HG03045 (cell line): Measurements from ENCODE around the gene IKZF1.

Source experiments
- ATAC-seq: cut with Tn5 transposase; IDR thresholded peaks from one replicate; pipeline ENCODE4 v1.9.1; 2021; ENCODE audit warnings: mild to moderate bottlenecking, moderate library complexity; ENCODE audit not compliant: unreplicated experiment

Gene IKZF1

DNA sequence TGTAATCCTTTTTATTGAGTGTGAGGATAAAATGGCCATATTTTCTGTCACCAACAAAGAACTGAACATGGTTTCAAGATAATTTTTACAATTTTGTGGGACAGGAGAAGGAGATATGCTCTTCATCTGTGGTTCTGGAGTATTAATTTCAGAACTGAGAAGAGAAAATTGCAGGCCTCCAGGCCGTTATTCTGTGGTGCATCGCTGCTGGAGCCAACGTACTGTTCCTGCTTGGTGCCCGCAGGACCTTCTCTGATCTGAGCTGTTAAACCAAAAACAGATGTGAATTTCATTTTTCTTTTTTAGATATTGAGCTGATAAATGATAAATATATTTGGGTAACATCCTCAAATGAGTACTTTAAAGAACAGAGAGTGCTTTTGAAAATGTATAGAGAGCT, 63.9 kb downstream of the IKZF1 start:
- ATAC-seq, result no peak

DNA sequence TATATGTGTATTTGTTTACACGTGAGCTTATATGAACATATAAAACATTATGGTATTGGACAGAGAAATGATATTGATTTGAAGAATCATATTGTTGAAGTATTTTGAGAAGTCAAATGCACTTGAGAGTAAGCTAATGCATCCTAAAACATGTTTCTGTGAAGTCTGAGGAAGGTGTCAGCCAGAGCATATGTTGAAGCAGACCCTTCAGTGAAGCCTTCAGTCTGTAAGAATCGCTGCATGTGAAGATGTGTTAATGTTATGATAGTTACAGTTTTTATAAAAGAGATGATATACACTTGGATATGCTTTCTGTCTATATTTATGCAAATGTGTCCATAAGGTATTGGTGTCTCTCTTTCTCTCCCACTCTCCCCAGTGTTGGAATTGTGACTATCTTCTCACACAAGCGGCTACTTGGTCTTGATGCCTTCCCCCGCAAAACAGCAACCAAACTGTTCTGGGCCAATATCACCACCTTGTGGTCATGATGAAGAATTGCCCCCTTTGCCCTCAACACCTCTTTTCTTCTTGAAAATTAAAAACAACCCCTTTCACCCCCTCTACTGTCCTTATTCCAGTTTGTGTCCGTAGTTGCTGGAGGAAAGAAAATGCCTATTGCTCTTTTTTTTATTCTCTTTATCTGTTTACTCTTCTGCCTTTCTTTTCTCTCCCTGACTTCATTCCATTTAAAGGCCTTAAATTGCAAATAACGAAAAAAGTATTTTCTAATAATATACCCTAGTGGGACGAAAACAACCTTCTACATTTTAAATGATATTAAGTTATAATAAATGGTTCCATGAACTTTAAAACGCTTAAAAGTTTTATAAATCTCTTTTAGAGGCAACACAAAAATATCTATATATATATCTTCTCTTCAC, 64.9 kb downstream of the IKZF1 start:
- ATAC-seq, result no peak

GRCh38 chr7:50370884-50371283, 66.4 kb downstream of the IKZF1 start:
- ATAC-seq, result no peak

DNA sequence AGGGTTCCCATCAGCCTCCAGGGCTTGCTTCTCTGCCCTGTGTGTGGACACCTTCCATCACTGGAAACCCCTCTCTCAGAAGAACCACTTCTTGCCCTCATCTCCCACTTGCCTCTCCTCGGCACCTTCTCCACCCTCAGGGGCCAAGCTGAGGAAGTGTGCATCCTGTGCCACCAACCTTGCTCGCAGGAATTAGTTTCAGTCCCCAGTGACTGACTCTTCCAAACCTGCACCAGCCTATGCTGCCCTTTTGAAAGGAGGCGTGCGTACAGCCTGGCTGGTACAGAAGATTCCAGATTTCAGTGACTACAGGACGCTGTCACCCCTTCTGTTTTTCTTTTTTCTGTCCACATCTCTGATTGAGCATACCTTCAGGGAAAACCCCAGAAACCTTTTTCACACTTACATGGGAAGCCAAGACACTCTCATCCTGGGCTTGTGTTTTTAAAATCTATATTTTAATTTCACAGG, 67.1 kb downstream of the IKZF1 start:
- ATAC-seq, result no peak

DNA sequence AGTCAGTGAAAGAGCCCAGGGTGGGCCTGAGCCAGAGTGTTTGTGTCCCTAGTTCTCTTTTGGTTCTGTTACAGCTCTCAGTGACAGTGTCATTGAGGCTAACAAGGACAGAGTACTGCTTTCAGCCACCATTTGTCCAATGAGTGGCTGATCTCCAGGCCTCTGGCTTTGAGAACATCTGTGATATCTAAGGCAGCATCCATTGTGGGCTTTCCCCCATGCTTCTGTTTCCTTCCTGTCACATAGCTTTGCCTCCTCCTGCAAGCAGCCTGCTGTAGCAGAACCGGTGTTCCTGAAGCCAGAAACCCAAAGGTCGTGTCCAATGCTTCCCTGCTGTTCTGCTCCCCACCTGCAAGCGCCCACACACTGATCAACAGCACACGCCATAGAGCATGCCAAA, 68.4 kb downstream of the IKZF1 start:
- ATAC-seq, result no peak

DNA sequence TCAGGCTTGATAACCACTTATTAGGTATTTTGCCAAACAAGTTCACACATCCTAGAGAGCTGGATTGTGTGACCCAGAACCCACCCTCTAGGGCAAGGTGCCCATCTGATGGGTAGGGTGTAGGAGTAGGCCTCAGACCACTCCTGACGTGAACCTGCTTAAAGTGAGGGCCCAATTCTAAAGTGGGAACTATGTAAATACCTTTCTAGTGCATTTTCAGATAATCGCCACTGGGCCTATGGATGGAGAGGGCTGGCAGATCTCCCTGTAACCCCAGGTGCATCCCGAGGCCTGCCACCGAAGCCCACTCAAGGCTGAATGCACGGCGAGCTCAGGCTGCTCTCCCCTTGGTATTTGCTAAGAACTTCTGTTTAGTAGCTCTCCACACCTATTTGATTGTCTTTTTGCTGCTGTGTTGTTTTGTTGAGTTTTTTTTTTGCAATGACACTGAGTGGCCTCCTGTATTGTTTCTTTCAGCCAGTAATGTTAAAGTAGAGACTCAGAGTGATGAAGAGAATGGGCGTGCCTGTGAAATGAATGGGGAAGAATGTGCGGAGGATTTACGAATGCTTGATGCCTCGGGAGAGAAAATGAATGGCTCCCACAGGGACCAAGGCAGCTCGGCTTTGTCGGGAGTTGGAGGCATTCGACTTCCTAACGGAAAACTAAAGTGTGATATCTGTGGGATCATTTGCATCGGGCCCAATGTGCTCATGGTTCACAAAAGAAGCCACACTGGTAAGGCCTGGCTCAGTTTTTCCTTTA, 71.7 kb downstream of the IKZF1 start:
- no peak for ATAC-seq

- no peak for ATAC-seq
These were observed 72.8 kb downstream of the IKZF1 start for GRCh38 chr7:50377356-50377755.

DNA sequence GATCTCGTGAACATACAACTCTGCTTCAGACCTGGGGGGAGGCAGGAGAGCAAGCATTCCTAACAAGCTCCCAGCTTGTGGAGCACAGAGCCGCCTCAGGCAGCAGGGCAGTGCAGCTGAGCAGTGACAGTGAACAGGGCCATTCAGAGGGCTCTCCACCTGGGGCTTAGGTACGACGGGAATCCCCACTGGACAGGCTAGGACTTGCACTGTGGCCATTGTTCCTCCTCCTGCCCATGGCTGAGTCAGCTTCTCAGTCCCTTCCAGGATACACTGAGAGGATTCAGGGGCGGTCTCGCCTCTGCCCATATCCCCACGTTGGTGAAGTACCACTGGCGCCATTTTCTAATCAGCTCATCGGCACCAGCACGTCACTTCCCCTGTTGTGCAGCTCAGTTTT, 74.6 kb downstream of the IKZF1 start:
- ATAC-seq, result no peak

DNA sequence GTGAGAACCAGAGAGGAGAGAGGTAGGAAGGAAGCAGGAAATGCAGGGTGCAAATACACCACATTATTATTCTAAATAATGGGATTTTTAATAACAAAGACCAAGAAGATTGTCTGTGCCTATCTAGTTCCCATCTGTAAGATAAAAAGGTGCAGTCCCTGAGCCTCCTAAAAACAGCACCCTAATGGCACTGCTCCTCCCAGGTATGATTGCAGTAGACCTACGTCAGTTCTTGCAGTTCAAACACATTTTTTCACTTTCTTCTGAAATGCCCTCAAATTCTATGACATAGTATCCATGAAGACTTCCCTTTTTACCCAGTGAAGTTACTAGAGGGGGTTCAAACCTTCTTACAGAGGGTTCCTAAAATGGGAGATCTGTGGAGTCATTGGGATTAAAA, 75.0 kb downstream of the IKZF1 start:
- no peak for ATAC-seq

DNA sequence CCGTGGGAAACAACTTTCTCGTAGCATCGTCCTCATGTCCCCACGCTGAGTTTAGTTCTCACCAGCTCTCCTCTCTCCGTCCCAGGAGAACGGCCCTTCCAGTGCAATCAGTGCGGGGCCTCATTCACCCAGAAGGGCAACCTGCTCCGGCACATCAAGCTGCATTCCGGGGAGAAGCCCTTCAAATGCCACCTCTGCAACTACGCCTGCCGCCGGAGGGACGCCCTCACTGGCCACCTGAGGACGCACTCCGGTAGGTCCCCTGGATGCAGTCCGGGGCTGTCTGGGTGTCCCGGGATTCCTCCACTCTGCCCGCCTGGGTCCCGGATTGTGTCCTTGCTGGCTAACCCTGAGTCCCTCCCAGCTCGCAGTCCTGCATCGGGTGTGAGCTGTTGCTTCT, 77.9 kb downstream of the IKZF1 start:
- no peak for ATAC-seq

DNA sequence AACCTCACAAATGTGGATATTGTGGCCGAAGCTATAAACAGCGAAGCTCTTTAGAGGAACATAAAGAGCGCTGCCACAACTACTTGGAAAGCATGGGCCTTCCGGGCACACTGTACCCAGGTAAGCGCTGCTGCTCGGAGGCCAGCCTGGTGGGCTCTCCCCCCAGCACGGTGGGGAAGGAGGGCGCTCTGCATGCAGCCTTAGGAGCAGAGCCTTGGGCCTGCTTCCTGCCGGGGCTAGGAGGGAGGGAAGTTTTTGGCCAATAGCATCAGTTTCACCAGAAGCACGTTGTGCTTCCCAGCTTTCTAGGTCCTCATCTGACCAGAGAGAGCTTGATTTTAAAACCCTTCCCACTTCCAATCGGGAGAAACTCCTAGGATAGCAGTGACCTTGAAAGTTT, 82.8 kb downstream of the IKZF1 start:
- ATAC-seq, result no peak

GRCh38 chr7:50389961-50390360, 85.4 kb downstream of the IKZF1 start:
- ATAC-seq, result no peak

- ATAC-seq, result no peak
These were observed 86.9 kb downstream of the IKZF1 start for GRCh38 chr7:50391386-50391785.

- no peak for ATAC-seq
These were observed 88.6 kb downstream of the IKZF1 start for GRCh38 chr7:50393076-50393475.

DNA sequence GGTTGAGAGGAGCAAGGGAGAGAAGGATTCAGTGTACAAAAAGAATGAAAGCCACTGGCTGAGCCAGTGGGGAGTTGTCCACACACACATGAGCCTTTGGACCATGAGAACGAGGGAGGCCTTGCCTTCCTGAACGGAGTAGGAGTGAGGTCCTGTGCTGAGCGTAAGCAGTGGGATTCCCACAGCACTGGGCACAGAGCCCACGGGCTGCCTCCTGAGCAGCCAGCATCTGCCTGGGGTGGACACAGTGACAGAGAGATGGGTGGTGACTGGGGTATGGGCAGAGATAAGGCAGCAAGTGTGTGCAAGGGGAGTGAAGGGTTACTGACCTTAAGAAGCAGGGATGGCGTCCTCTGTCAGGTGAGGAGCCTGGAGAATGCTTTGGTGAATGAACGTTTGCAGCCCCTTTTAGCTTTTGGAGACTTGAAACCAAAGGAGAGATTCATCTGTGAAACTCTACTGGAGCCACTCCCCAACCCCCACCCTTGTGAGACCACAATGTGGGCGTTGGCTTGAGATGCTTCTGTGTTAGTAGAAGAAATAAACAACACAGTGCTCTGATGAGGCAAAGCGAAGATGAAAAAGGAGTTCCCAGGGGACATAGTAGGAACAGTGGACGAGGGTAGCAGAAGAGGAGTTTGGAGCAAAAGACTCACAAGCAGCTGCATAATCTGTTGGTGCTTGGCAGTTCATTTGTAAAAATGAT, 89.2 kb downstream of the IKZF1 start:
- no peak for ATAC-seq

GRCh38 chr7:50394315-50394714, 89.8 kb downstream of the IKZF1 start:
- no peak for ATAC-seq

DNA sequence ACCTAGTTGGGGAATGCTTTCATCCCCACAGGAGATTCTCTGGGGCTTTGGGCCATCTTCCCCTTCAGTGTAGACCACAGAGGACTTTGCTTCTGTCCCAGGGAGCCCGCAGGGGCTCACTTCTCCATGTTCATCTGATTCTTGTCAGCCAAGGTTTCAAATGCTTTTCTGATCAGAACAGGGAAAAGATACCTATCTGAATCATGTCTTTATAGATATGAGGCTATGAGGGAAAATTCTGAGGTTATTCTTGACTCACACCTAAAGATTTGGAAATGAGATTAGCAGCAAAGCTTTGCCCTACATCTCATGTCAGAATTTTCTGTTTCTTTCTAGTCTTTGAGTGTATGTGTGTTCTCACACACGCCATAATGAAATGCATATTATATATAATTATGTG, 92.3 kb downstream of the IKZF1 start:
- ATAC-seq, result peak; percentile 6

GRCh38 chr7:50397320-50397970, 92.9 kb downstream of the IKZF1 start:
- peak; percentile 66 for ATAC-seq

- ATAC-seq, result no peak
These were observed 93.4 kb downstream of the IKZF1 start for GRCh38 chr7:50397971-50398324.

DNA sequence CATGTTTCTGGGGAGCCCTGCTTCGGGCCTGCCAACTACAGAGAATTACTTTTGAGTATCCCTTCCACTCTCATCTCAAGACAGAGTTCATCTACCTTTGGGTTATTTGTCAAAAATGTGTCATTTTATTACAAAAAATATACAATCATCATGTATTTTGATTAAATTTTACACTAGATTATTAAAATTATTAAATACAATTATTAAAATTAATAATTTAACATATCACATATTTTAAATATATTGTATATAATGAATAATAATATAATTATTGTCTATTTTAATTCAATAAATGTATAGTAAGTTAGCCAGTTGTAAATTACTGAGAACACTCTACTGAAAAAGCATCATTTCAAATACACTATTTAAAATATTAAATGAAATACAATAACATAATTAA, 94.7 kb downstream of the IKZF1 start:
- ATAC-seq, result no peak

DNA sequence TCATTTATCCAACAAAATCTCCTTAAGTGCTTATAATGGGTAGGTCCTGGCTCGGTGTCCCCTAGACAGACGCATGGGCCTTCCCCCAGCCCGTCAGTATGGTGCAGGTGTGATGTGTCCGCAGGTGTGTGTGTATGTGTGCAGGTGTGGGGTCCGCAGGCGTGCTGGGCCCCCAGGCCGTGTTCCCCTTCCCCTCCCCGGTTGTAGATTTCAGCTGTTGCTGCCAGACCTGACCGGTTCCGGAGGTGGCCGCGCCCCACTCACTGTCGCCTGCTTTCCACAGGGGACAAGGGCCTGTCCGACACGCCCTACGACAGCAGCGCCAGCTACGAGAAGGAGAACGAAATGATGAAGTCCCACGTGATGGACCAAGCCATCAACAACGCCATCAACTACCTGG, 95.1 kb downstream of the IKZF1 start:
- ATAC-seq, result no peak
